DND-41 (cell line): Measurements from ENCODE around the gene KRTAP10-6.

Source experiments
- ATAC-seq: fragments of 200-7000 bp; cut with Tn5 transposase; 3 replicates; pipeline ENCODE4 v1.9.1; 2021; ENCODE audit warnings: low read depth; ENCODE audit not compliant: insufficient read depth
- DNase-seq: peaks from one replicate; pipeline ENCODE4 v3.0.0-alpha.2; 2020
- H2AFZ ChIP-seq: 2 replicates; pipeline ENCODE4 v1.6.0; 2012; ENCODE audit warnings: low read depth, low read length
- H3K27ac ChIP-seq: 2 replicates; pipeline ENCODE4 v1.5.1; 2012; ENCODE audit warnings: low read length, inconsistent platforms
- H3K27me3 ChIP-seq: fragments of 200-600 bp; sonication (generic); 2 replicates; pipeline ENCODE4 v1.6.0; 2012; ENCODE audit warnings: low read length, mild to moderate bottlenecking, inconsistent platforms; ENCODE audit not compliant: insufficient read depth, poor library complexity
- H3K36me3 ChIP-seq: 2 replicates; pipeline ENCODE4 v1.5.1; 2012; ENCODE audit warnings: low read length, inconsistent platforms; ENCODE audit not compliant: insufficient read depth
- H3K4me1 ChIP-seq: 2 replicates; pipeline ENCODE4 v1.5.1; 2012; ENCODE audit warnings: mild to moderate bottlenecking, low read length; ENCODE audit not compliant: insufficient read depth
- H3K4me2 ChIP-seq: 2 replicates; pipeline ENCODE4 v1.6.0; 2012; ENCODE audit warnings: mild to moderate bottlenecking, moderate library complexity, low read length, inconsistent platforms; ENCODE audit not compliant: insufficient read depth
- H3K4me3 ChIP-seq, 2 experiments: fragments of 200-600 bp in 1 of 2; shearing (Covaris generic) in 1 of 2; 2 replicates each; pipeline ENCODE4 v1.5.1; 2012 to 2016; ENCODE audit warnings: inconsistent platforms in 2 of 2, low read length in 2 of 2, mild to moderate bottlenecking in 2 of 2, low read depth in 1 of 2, moderate library complexity in 1 of 2
- H3K79me2 ChIP-seq: 2 replicates; pipeline ENCODE4 v1.6.0; 2012; ENCODE audit warnings: low read length, inconsistent platforms; ENCODE audit not compliant: insufficient read depth
- H3K9ac ChIP-seq: 2 replicates; pipeline ENCODE4 v1.6.0; 2012; ENCODE audit warnings: low read depth, mild to moderate bottlenecking, inconsistent platforms, low read length, moderate library complexity
- H3K9me3 ChIP-seq: 2 replicates; pipeline ENCODE4 v1.5.1; 2012; ENCODE audit warnings: low read length, moderate library complexity, mild to moderate bottlenecking, inconsistent platforms; ENCODE audit not compliant: insufficient read depth, severe bottlenecking
- H4K20me1 ChIP-seq: 2 replicates; pipeline ENCODE4 v1.6.0; 2012; ENCODE audit warnings: low read length; ENCODE audit not compliant: insufficient read depth
- CTCF ChIP-seq: IDR thresholded peaks from 2 replicates; pipeline ENCODE4 v1.5.1; 2012; ENCODE audit warnings: borderline replicate concordance, low read length, moderate library complexity, mild to moderate bottlenecking; ENCODE audit not compliant: poor library complexity, severe bottlenecking; ENCODE audit errors: extremely low read depth
- EZH2 ChIP-seq: IDR thresholded peaks from 3 replicates; pipeline ENCODE4 v1.6.1; 2012; ENCODE audit warnings: borderline replicate concordance, low read depth, mild to moderate bottlenecking, moderate library complexity, low read length, inconsistent platforms; ENCODE audit not compliant: severe bottlenecking

The KRTAP10-6 gene

GRCh38 chr21:44583800-44584147, 8.5 kb downstream of the KRTAP10-6 start:
- H3K9me3 ChIP-seq, result peaks cover 9% of the 10 kb centered on the region
- TF ChIP-seq EZH2 (no peak), CTCF (no peak)
- ATAC-seq (no peak), DNase-seq (no peak)
- no peaks in the 10 kb centered on the region for H3K4me1 ChIP-seq
- peaks cover 7% of the 10 kb centered on the region for H3K27me3 ChIP-seq
- H3K9ac ChIP-seq, result no peak overlapping the region
- no peaks in the 10 kb centered on the region for H3K79me2 ChIP-seq
- H2AFZ ChIP-seq, result no peak overlapping the region
- H4K20me1 ChIP-seq, result no peaks in the 10 kb centered on the region
- no peak overlapping the region for H3K27ac ChIP-seq
- no peak overlapping the region for H3K4me2 ChIP-seq
- H3K36me3 ChIP-seq, result no peaks in the 10 kb centered on the region
- H3K4me3 ChIP-seq, result no peak overlapping the region

GRCh38 chr21:44583089-44583799, 9.1 kb downstream of the KRTAP10-6 start:
- peaks cover 7% of the 10 kb centered on the region for H3K27me3 ChIP-seq
- H3K36me3 ChIP-seq, result no peaks in the 10 kb centered on the region
- no peaks in the 10 kb centered on the region for H4K20me1 ChIP-seq
- TF ChIP-seq EZH2, result no peak
- no peak for TF ChIP-seq CTCF
- H3K4me1 ChIP-seq, result no peaks in the 10 kb centered on the region
- no peak overlapping the region for H2AFZ ChIP-seq
- no peak overlapping the region for H3K4me3 ChIP-seq
- no peak overlapping the region for H3K9ac ChIP-seq
- no peaks in the 10 kb centered on the region for H3K79me2 ChIP-seq
- no peak overlapping the region for H3K4me2 ChIP-seq
- DNase-seq, result no peak
- peaks cover 9% of the 10 kb centered on the region for H3K9me3 ChIP-seq
- ATAC-seq, result no peak
- H3K27ac ChIP-seq, result no peak overlapping the region

- H3K4me1 ChIP-seq, result no peaks in the 10 kb centered on the region
- H3K79me2 ChIP-seq, result no peaks in the 10 kb centered on the region
- no peaks in the 10 kb centered on the region for H3K36me3 ChIP-seq
- H3K9me3 ChIP-seq, result peaks cover 9% of the 10 kb centered on the region
- H3K4me3 ChIP-seq, result no peak overlapping the region
- H3K27me3 ChIP-seq, result peaks cover 7% of the 10 kb centered on the region
- no peak for ATAC-seq
- H3K9ac ChIP-seq, result no peak overlapping the region
- no peak for DNase-seq
- no peak overlapping the region for H2AFZ ChIP-seq
- H3K4me2 ChIP-seq, result no peak overlapping the region
- no peaks in the 10 kb centered on the region for H4K20me1 ChIP-seq
- H3K27ac ChIP-seq, result no peak overlapping the region
- TF ChIP-seq CTCF (no peak), EZH2 (no peak)
Observed at GRCh38 chr21:44582055-44582454, 10.2 kb downstream of the KRTAP10-6 start.
